ENCODE data around the gene PKMYT1.

- no peak for TF ChIP-seq EZH2 (IDR thresholded peaks at IDR 0.05; ENCODE audit: insufficient read depth, poor library complexity, severe bottlenecking)
- no peak for TF ChIP-seq EZH2phosphoT487 (IDR thresholded peaks at IDR 0.05; ENCODE audit: insufficient read depth, low read depth)
These were observed 16.1 kb upstream of the PKMYT1 start for GRCh38 chr16:2996298-2996697.
